ENCODE measurements around the gene PLCB3. TPM values are rescaled to one million over a fixed set of nuclear protein-coding genes. Genes with fewer than 3 reads are reported as not detected.
A peak's percentile ranks its signal among the peaks of the same experiment; 100 is the strongest.

PLCB3 gene
- total and polyA plus RNA-seq, 2 experiments from 2014 or later: 28.1 to 103 TPM

GRCh38 chr11:64204080-64204440 is 47.3 kb upstream of the PLCB3 start (continued):
- TF ChIP-seq ZNF462 (CRISPR knock-in tag; IDR thresholded peaks at IDR 0.05) (no peak), CREB1 (CRISPR knock-in tag; IDR thresholded peaks at IDR 0.05; ENCODE audit: low read depth) (no peak)

GRCh38 chr11:64204464-64204989 is 46.8 kb upstream of the PLCB3 start:
- no peak overlapping the region for H3K4me3 ChIP-seq
- 0 out of 2 replicates have a peak, but pooled peaks cover 6% of the 10 kb centered on the region for H3K79me2 ChIP-seq (replicated peaks; ENCODE audit: insufficient read depth)
- Mint-ChIP-seq H3K27ac (peak overlapping the region; percentile 67), H3K4me3 (no peak overlapping the region), H3K27me3 (ENCODE audit: insufficient read depth, low read depth, poor library complexity) (peaks cover 16% of the 10 kb centered on the region), H3K4me1 (peaks cover 18% of the 10 kb centered on the region), H3K9me3 (no peaks in the 10 kb centered on the region), H3K36me3 (ENCODE audit: low read depth) (peaks cover 64% of the 10 kb centered on the region)
- peaks cover 31% of the 10 kb centered on the region for H4K20me1 ChIP-seq (replicated peaks; ENCODE audit: insufficient read depth)
- no peak overlapping the region for H2AFZ ChIP-seq
- DNase-seq (ENCODE audit: low spot score) (peak; percentile 93), ATAC-seq (peak; percentile 85)
- peaks cover 46% of the 10 kb centered on the region for H3F3A ChIP-seq (replicated peaks; ENCODE audit: low read depth)
- H3K36me3 ChIP-seq (ENCODE audit: insufficient read depth): peaks cover 45% of the 10 kb centered on the region
- no peaks in the 10 kb centered on the region; the same call in 1 of the 2 replicates for H3K4me1 ChIP-seq (ENCODE audit: insufficient read depth)
- no peaks in the 10 kb centered on the region for H3K9me2 ChIP-seq (ENCODE audit: insufficient read depth)
- H3K27ac ChIP-seq (ENCODE audit: low read depth): no peak overlapping the region
- peak; percentile 83 to 92 for TF ChIP-seq CTCF (conservative IDR thresholded peaks at IDR 0.05; ENCODE audit: low read depth in 2 of 2)
- no peak for TF ChIP-seq ETS1 (IDR thresholded peaks at IDR 0.05)
- no peak for TF ChIP-seq CREB1 (CRISPR knock-in tag; IDR thresholded peaks at IDR 0.05; ENCODE audit: low read depth)
- H3K4me2 ChIP-seq: no peak overlapping the region
- no peaks in the 10 kb centered on the region for H3K27me3 ChIP-seq (ENCODE audit: insufficient read depth)
